ENCODE data around the gene ACAN. TPM values are rescaled to one million over a fixed set of nuclear protein-coding genes. Genes with fewer than 3 reads are reported as not detected.

ACAN gene
- total RNA-seq, 1 experiment from 2014 or later = 1.4 TPM

DNA sequence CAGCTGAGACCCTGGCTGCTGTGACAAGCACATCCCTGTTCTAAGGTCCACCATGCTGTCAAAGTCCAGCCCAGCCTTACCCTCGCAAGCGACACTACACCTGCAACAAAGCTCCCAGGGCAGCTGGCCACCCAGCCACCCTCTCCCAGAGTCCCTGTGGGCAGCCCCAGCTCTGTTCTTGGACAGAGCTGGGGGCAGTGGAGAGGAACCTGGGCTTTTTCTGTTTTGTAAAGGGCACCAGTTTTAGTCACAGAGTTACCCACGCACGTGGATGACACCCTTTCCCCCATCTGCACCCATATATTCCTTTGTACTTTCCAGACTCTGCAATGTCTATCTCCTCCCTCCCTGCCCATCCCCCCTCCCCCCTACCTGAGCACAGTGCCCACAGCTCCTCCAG lies 38.9 kb downstream of the ACAN start (continued):
- TF ChIP-seq, protein P1, sequence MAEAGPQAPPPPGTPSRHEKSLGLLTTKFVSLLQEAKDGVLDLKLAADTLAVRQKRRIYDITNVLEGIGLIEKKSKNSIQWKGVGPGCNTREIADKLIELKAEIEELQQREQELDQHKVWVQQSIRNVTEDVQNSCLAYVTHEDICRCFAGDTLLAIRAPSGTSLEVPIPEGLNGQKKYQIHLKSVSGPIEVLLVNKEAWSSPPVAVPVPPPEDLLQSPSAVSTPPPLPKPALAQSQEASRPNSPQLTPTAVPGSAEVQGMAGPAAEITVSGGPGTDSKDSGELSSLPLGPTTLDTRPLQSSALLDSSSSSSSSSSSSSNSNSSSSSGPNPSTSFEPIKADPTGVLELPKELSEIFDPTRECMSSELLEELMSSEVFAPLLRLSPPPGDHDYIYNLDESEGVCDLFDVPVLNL (CRISPR knock-in tag; IDR thresholded peaks at IDR 0.05; ENCODE audit: borderline replicate concordance, low read depth) = no peak
- no peak for TF ChIP-seq TCF7 (CRISPR knock-in tag; IDR thresholded peaks at IDR 0.05; ENCODE audit: low read depth)
- TF ChIP-seq, protein P2, sequence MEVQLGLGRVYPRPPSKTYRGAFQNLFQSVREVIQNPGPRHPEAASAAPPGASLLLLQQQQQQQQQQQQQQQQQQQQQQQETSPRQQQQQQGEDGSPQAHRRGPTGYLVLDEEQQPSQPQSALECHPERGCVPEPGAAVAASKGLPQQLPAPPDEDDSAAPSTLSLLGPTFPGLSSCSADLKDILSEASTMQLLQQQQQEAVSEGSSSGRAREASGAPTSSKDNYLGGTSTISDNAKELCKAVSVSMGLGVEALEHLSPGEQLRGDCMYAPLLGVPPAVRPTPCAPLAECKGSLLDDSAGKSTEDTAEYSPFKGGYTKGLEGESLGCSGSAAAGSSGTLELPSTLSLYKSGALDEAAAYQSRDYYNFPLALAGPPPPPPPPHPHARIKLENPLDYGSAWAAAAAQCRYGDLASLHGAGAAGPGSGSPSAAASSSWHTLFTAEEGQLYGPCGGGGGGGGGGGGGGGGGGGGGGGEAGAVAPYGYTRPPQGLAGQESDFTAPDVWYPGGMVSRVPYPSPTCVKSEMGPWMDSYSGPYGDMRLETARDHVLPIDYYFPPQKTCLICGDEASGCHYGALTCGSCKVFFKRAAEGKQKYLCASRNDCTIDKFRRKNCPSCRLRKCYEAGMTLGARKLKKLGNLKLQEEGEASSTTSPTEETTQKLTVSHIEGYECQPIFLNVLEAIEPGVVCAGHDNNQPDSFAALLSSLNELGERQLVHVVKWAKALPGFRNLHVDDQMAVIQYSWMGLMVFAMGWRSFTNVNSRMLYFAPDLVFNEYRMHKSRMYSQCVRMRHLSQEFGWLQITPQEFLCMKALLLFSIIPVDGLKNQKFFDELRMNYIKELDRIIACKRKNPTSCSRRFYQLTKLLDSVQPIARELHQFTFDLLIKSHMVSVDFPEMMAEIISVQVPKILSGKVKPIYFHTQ (CRISPR knock-in tag; IDR thresholded peaks at IDR 0.05) = no peak

DNA sequence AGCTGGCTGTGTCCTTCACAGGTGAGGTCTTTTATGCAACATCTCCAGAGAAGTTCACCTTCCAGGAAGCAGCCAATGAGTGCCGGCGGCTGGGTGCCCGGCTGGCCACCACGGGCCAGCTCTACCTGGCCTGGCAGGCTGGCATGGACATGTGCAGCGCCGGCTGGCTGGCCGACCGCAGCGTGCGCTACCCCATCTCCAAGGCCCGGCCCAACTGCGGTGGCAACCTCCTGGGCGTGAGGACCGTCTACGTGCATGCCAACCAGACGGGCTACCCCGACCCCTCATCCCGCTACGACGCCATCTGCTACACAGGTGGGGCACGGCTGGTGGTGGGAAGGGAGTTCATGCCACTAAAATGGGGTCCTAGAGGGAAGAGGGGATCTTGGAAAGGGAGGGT lies 40.1 kb downstream of the ACAN start:
- Mint-ChIP-seq H3K27me3 (ENCODE audit: low read depth) (no peaks in the 10 kb centered on the region; the same call in 1 of the 2 replicates), H3K4me3 (no peak overlapping the region), H3K9me3 (no peaks in the 10 kb centered on the region), H3K27ac (no peak overlapping the region), H3K4me1 (no peaks in the 10 kb centered on the region), H3K36me3 (no peaks in the 10 kb centered on the region)
- ChIA-PET CTCF (no interaction called here), POLR2A (no interaction called here)
- TF ChIP-seq NR2C2 (CRISPR knock-in tag; IDR thresholded peaks at IDR 0.05) (no peak), JUN (CRISPR knock-in tag; IDR thresholded peaks at IDR 0.05) (no peak), ZNF317 (CRISPR knock-in tag; IDR thresholded peaks at IDR 0.05; ENCODE audit: borderline replicate concordance, low read depth) (no peak), KAT7 (CRISPR knock-in tag; IDR thresholded peaks at IDR 0.05; ENCODE audit: borderline replicate concordance) (no peak), ZNF232 (CRISPR knock-in tag; IDR thresholded peaks at IDR 0.05) (no peak), NFYB (CRISPR knock-in tag; conservative IDR thresholded peaks at IDR 0.05; ENCODE audit: low read depth) (no peak), MXD4 (CRISPR knock-in tag; IDR thresholded peaks at IDR 0.05; ENCODE audit: borderline replicate concordance) (no peak), ZNF138 (CRISPR knock-in tag; conservative IDR thresholded peaks at IDR 0.05) (no peak), ZNF263 (CRISPR knock-in tag; IDR thresholded peaks at IDR 0.05; ENCODE audit: low read depth) (no peak), IRF2 (CRISPR knock-in tag; IDR thresholded peaks at IDR 0.05; ENCODE audit: borderline replicate concordance, low read depth) (no peak), TP53 (CRISPR knock-in tag; IDR thresholded peaks at IDR 0.05) (no peak)
- TF ChIP-seq, protein P3, sequence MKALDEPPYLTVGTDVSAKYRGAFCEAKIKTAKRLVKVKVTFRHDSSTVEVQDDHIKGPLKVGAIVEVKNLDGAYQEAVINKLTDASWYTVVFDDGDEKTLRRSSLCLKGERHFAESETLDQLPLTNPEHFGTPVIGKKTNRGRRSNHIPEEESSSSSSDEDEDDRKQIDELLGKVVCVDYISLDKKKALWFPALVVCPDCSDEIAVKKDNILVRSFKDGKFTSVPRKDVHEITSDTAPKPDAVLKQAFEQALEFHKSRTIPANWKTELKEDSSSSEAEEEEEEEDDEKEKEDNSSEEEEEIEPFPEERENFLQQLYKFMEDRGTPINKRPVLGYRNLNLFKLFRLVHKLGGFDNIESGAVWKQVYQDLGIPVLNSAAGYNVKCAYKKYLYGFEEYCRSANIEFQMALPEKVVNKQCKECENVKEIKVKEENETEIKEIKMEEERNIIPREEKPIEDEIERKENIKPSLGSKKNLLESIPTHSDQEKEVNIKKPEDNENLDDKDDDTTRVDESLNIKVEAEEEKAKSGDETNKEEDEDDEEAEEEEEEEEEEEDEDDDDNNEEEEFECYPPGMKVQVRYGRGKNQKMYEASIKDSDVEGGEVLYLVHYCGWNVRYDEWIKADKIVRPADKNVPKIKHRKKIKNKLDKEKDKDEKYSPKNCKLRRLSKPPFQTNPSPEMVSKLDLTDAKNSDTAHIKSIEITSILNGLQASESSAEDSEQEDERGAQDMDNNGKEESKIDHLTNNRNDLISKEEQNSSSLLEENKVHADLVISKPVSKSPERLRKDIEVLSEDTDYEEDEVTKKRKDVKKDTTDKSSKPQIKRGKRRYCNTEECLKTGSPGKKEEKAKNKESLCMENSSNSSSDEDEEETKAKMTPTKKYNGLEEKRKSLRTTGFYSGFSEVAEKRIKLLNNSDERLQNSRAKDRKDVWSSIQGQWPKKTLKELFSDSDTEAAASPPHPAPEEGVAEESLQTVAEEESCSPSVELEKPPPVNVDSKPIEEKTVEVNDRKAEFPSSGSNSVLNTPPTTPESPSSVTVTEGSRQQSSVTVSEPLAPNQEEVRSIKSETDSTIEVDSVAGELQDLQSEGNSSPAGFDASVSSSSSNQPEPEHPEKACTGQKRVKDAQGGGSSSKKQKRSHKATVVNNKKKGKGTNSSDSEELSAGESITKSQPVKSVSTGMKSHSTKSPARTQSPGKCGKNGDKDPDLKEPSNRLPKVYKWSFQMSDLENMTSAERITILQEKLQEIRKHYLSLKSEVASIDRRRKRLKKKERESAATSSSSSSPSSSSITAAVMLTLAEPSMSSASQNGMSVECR (CRISPR knock-in tag; IDR thresholded peaks at IDR 0.05; ENCODE audit: borderline replicate concordance) = no peak
- TF ChIP-seq, protein P4, sequence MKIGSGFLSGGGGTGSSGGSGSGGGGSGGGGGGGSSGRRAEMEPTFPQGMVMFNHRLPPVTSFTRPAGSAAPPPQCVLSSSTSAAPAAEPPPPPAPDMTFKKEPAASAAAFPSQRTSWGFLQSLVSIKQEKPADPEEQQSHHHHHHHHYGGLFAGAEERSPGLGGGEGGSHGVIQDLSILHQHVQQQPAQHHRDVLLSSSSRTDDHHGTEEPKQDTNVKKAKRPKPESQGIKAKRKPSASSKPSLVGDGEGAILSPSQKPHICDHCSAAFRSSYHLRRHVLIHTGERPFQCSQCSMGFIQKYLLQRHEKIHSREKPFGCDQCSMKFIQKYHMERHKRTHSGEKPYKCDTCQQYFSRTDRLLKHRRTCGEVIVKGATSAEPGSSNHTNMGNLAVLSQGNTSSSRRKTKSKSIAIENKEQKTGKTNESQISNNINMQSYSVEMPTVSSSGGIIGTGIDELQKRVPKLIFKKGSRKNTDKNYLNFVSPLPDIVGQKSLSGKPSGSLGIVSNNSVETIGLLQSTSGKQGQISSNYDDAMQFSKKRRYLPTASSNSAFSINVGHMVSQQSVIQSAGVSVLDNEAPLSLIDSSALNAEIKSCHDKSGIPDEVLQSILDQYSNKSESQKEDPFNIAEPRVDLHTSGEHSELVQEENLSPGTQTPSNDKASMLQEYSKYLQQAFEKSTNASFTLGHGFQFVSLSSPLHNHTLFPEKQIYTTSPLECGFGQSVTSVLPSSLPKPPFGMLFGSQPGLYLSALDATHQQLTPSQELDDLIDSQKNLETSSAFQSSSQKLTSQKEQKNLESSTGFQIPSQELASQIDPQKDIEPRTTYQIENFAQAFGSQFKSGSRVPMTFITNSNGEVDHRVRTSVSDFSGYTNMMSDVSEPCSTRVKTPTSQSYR (CRISPR knock-in tag; IDR thresholded peaks at IDR 0.05) = no peak
- TF ChIP-seq, protein P5, sequence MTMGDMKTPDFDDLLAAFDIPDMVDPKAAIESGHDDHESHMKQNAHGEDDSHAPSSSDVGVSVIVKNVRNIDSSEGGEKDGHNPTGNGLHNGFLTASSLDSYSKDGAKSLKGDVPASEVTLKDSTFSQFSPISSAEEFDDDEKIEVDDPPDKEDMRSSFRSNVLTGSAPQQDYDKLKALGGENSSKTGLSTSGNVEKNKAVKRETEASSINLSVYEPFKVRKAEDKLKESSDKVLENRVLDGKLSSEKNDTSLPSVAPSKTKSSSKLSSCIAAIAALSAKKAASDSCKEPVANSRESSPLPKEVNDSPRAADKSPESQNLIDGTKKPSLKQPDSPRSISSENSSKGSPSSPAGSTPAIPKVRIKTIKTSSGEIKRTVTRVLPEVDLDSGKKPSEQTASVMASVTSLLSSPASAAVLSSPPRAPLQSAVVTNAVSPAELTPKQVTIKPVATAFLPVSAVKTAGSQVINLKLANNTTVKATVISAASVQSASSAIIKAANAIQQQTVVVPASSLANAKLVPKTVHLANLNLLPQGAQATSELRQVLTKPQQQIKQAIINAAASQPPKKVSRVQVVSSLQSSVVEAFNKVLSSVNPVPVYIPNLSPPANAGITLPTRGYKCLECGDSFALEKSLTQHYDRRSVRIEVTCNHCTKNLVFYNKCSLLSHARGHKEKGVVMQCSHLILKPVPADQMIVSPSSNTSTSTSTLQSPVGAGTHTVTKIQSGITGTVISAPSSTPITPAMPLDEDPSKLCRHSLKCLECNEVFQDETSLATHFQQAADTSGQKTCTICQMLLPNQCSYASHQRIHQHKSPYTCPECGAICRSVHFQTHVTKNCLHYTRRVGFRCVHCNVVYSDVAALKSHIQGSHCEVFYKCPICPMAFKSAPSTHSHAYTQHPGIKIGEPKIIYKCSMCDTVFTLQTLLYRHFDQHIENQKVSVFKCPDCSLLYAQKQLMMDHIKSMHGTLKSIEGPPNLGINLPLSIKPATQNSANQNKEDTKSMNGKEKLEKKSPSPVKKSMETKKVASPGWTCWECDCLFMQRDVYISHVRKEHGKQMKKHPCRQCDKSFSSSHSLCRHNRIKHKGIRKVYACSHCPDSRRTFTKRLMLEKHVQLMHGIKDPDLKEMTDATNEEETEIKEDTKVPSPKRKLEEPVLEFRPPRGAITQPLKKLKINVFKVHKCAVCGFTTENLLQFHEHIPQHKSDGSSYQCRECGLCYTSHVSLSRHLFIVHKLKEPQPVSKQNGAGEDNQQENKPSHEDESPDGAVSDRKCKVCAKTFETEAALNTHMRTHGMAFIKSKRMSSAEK (CRISPR knock-in tag; IDR thresholded peaks at IDR 0.05; ENCODE audit: borderline replicate concordance) = no peak
- TF ChIP-seq, protein P6, sequence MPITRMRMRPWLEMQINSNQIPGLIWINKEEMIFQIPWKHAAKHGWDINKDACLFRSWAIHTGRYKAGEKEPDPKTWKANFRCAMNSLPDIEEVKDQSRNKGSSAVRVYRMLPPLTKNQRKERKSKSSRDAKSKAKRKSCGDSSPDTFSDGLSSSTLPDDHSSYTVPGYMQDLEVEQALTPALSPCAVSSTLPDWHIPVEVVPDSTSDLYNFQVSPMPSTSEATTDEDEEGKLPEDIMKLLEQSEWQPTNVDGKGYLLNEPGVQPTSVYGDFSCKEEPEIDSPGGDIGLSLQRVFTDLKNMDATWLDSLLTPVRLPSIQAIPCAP (CRISPR knock-in tag; IDR thresholded peaks at IDR 0.05) = no peak
- no peak for ATAC-seq
- no peak for DNase-seq (ENCODE audit: low spot score)

Data from WTC11 (cell line).